ENCODE data around the gene LBHD2. TPM values are rescaled to one million over a fixed set of nuclear protein-coding genes. Genes with fewer than 3 reads are reported as not detected.

The LBHD2 gene
- total RNA-seq, 1 donor from 2014 or later, result not detected

DNA sequence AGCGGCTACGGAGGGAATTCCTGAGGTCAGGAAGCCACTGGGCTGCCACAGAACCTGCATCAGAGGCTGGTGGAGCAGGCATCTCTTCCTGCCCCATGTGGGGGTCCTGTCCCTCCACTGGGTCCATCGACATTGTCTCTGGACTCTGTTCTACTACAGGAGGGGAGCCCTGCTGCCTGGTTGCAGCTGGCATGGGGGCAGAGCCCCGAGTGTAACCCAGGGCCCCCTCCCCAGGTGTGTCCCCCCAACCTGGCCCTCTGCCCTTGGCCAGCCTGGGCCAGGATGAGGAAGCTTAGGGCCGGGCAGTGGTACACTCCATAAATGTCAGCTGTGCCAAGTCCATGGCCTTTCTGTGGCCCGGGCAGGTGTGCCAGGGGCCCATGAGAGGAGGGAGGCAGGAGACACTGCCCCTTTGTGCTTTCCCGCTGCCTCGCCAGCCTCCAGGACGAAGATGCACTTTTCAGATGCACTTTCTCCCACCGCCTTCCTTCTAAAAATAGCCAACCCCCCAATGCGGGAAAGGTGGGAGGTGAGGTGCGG is 6.5 kb downstream of the LBHD2 start:
- no peak for DNase-seq (ENCODE audit: low read depth, low spot score)

DNA sequence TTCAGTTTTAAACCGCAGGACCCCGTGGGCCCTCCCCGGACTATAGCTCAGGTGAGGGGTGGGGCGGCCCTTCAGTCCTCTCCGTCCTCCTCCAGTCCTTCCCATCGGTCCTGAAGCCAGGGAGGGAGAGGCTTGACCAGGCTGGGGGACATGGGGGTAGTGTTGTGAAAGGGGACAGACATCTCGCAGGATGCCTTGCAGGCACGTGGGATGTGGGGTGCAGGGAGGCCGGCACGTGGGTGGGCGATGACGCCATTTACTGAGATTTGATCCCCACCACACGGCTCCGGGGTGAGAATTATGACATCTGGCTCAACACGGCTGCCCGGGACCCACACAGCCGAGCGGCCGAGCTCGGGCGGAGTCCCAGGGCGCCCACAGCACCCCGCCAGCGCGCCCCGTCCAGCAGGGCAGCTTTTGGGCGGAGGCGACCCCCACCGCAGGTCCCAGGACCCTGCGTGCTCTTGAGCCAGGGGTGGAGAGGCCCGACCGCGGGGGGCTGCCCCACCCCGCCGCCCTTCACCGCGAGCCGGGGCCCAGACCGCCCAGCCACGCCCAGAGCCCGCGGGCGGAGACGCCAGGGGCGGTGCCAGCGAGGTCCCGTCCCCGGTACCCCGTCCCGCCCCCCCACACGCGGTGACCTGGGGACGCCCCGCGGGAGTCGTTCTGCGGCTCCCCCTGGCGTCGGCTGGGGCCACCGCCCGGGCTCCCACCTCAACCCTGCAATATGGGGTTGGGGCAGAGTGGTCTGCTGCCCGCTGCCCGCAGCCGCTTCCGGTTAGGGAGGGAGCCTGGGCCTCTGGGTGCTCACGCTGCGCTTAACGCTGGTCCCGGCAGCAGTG is 7.3 kb downstream of the LBHD2 start:
- DNase-seq (ENCODE audit: low read depth, low spot score), result no peak

DNA sequence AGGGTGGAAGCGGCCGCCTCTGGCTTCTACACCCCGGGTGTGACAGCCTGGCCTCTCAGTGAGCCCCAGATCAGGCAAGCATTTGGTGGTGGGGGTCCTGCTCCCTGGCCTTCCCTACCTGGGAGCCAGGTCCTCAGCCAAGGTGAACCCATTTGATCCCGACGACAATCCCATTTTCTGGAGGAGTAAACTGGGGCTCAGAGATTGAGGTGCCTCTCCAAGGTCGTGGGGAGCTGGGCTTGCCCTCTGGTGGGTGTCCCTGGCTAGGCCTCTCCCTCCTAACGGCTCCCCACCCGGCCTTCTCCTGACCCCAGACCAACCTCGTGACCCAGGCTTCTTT is 7.8 kb downstream of the LBHD2 start:
- DNase-seq (ENCODE audit: low read depth, low spot score), result no peak

DNA sequence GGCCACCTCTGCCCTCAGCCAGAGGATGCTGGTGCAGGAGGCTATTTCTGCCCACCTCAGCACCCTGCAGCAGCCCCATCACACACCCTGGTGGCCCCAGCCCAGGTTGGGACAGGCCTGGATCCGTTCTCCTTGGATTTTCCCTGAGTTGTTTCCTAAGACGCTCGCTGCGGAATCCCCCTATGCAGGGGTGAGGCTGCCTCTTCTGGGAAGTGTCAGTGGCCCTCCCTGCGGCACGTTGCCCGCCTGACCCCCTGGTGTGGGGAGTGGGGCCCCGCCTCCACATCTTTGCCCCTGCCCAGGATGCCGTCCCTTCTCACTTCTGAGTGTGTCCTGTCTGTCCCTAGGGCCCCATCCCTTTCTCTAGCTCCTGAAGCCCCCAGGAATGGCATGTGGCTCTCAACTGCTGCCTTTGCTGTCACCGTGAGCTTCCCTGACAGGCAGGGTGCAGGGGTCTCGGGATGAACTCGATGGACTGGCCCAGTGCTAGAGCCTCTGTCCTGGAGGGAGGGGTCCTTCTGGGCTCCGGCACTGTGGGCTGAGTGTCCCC is 9.9 kb downstream of the LBHD2 start:
- no peak for DNase-seq (ENCODE audit: low read depth, low spot score)

DNA sequence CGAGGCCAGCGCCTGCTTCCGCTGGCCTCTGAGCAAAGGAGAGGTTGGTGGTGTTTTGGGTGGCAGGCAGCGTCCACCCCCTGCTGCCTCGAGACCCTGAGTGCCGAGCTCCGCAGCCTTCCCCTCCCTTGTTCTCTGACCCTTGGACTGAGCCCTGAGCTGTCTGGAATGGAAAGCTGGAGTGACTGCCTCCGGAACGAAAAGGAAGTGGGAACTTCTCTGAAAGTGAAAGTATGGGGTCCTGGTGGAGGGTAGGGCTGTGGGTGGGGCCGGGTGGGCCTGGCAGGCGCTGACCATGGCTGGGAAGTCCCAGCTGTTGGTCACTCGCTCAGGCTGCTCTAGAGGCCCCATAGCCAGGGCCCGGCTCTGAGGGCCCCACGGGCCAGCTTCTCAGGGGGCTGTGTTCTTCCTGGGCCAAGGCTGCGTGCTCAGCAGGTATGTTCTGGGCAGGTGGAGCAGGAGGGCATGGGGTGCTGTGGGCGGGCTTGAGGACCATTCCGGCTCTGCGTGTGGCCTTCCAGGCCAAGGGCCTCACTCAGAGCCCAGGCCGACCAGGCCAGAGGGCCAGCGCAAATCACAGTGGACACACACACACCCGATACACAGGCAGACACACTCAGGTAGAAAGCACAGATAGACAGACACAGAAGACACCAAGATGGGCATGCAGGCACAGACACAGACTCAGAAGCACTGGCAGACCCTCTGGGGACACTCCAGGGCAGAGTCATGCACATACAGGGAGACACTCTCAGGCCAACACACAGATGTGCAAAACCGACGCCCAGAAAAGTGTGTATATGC is 10.6 kb downstream of the LBHD2 start, which contains the start of gene EXOC3L4:
Gene EXOC3L4 (plus strand): TSS at position 320 of the 804 bp plus-strand sequence. CDS start 5,495 bp downstream, outside the sequence.
- DNase-seq (ENCODE audit: low read depth, low spot score), result no peak

DNA sequence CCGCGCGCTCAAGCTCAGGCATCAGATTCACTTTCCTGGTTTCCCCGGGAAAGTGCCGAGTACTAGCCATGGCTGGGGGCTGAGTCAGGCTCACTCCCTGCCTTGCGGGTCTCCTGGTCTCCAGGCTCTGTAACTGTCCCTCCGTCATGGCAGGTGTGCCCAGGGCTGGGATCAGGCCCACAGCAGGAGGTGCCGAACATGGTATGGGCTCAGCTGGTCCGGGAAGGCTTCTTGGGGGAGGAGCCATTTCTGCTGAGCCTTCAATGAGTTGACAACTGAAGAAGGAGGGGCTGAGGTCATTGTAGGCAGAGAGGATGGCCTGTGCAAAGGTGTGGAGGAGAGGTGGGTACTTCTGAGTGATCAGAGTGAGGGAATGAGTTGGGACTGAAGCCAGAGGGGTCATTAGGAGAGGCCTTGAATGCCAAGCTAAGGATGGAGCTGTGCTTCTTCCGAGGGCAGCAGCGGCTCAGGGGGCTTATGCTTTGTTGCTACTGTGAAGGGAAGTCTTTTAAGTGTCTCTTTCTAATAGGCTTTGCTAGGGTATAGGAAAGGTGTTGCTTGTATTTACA is 11.3 kb downstream of the LBHD2 start:
- DNase-seq (ENCODE audit: low read depth, low spot score), result no peak

DNA sequence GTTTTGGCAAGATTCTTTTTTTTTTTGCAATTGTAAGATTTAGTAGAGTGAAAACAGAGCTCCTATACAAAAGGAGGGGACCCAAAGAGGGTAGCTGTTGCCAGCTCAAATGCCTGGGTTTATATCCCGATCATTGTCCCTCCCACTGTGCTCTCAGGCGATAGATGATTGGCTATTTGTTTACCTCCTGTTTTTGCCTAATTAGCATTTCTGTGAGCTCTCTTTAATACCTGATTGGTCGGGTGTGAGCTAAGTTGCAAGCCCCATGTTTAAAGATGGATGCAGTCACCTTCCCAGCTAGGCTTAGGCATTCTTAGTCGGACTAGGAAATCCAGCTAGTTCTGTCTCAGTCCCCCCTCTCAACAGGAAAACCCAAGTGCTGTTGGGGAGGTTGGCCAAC is 12.4 kb downstream of the LBHD2 start:
- DNase-seq (ENCODE audit: low read depth, low spot score), result no peak

DNA sequence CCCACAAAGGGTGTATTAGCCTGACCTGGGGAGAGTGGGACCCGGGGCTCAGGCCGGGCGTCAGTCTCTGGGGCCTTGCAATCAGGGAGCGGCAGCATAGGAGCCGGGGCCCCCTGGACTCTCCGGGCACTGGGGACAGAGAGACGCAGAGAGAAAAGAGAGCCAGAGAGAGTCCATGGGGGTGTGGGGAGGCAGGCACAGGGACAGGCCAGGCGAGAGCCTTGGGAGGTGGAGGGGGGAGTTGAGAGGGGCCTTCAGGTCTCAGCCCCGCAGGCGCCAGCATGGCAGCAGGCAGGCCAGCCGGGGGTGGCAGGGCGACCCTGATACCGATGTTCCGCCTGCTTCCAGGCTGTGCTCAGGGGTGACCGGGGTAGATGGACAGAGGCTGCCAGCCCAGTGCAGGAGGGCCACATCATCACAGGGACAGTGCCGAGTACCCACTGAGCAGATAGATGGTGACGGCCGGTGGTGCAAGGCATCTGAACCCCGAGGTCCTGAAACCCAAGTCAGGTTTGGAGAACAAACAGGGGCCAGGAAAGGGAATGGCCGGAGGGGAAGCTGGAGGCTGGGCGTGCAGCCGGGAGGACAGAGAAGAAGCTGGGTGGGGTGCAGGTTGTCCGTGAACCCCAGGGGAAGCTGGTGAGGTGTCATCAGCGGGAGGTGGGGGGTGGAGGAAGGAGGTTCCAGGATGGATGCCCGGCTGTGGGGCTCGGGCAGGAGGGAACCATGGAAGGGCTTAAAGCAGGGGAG is 13.4 kb downstream of the LBHD2 start:
- no peak for DNase-seq (ENCODE audit: low read depth, low spot score)

DNA sequence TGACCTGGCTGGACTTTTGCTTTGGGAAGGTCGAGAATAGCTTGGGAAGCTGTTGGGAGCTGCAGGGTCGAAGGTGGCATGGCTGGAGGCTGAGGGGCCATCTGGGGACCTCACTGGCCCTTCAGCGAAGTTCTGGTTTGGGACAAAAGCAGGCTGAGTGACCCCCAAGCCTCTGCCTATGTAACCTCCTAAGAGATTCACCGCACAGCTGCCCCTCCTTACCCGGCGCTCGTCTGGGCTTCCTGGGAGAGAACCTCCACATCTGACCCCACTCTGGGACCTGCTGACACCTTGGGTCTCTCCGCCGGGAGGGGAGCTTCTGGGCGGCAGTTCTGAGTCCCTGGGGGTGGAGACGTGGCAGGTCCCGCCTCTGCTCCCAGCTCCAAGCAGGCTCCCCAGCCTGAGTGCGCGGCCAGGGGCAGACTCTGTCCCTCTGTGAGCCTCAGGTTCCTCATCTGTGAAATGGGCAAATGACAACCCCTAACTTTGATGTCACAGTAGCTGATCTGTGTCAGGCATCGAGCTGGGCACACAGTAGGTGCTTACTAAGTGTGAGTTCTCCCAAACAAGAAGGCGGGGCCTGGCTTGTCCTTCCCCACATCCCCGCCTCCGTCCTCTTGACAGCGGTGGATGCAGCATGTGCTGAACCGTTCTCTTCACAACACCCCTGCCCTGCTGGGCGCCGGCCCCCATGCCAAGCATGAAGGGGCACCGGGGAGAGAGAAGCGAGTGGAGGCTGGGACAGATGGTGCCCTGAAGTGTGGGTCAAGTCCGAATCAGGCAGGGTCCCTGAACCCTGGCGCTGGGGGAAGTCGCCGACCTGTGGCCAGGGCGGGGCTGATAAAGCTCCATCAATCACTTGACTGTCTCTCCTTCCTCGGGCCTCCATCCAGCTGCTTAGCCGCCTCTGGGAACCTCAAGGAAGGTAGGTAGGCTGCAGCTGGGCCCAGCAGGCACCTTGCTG is 14.3 kb downstream of the LBHD2 start:
- no peak for DNase-seq (ENCODE audit: low read depth, low spot score)

DNA sequence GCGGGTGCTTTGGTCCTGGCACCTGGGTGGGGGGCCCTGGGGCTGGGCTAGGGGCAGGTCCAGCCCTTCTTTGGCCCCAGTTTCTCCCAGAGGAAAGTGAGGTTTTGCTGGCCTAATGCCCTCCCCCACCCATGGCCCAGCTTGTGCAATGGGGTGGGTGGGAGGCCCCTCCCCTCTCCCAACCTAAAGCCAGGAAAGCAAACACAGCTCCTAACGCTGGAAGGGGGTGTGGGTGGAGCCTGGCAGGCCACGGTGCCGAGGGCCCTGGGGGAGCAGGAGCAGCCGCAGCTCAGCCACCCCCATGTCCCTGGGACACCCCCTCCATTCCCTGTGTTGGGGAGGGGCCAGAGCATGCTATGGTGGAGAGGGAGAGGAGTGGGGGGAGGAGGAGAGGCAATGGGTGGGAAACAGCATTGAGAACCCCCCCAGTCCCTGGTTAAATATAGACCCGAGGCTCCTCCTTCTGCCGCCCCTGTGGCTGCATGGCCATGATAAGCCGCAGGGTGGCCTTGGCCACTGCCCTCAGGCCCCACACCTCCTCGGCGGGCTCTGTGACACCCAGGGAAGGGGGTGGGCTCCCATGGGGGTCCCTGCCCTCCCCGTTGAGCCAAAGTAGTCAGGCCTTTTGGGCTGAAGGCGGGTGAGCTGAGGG is 15.2 kb downstream of the LBHD2 start:
- DNase-seq (ENCODE audit: low read depth, low spot score), result no peak

DNA sequence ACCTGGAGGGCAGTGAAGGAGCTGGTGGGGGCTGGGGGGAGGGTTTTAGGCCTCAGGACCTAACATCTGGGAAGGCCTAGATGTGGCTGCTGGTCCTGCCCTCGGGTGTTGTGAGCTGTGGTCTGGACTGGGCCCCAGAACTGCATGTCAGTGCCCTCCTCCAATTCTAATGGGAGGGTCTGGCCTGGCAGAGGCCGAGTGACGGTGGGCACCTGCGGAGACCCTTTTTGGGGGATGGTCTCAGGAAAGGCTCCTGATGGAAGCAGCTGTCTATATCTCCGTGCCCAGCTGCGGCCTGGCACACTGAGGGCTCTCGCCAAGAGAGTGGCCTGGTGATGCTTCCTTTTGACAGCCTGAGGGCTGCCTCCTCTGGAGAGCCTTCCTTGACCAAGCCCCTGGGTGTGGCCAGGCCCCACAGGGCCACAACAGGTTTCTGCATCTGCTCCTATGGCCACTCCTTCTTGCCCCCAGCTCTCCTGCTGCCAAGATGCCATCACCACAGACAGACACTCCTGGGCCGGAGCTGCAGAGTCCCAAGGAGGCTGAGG is 15.8 kb downstream of the LBHD2 start:
- DNase-seq (ENCODE audit: low read depth, low spot score), result no peak

DNA sequence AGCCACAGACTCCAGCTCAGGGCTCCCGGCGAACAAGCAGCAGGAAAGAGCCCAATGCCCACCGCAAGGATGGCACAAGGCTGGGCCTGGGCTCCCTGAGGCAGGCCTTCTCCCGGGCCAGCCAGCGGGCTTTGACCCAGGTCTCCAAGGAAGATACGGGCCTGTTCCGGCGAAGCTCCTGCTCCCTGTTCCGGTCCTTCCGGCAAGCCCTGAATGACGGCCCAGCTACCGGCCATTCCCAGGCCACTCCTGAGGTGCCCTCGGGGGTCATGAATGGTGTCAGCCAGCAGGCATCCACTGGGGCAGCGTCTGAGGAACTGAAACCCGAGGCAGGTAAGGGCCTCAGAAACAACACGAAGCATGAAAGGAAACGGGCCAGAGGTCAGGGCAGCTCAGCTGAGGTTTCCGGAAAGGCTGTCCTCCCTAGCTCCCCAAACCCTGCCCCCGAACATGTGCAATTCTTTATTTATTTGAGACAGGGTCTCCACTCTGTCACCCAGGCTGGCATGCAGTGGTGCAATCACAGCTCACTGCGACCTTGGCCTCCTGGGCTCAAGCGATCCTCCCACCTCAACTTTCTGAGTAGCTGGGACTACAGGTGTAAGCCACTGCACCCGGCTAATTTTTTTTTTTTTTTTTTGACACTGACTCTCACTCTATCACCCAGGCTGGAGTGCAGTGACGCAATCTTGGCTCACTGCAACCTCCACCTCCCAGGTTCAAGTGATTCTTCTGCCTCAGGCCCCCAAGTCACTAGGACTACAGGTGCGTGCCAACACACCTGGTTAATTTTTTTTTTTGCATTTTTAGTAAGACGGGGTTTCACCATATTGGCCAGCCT is 16.5 kb downstream of the LBHD2 start:
- no peak for DNase-seq (ENCODE audit: low read depth, low spot score)

DNA sequence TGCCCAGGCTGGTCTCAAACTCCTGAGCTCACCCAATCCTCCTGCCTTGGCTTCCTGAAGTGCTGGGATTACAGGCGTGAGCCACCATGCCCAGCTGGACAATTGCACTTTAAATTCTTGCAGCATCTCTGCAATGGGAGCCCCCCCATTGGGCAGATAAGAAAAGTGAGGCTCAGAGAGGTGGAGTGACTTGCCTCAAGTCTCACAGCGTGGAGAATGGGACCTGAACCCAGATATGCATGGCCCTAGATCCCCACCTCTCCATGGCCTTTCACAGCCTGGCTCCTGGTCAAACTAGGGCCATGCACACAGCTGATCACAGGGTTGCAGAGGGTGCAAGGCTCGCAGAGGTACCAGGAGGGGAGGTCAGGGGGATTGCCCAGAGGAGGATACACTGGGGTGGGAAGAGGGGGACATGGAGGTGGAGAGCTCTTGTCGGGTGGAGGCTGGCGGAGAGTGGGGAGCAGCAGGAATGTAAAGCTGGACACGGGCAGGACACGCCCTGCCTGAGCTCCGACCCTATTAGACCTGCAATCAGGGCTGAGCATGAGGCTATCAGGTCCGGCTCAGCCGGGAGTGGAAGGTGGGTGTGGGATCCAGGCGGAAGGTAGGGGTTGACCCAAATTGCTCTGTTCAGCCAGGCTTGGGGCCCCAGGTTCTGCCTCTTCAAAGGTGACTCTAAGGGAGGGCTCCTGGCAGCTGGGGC is 17.4 kb downstream of the LBHD2 start:
- DNase-seq (ENCODE audit: low read depth, low spot score), result no peak

DNA sequence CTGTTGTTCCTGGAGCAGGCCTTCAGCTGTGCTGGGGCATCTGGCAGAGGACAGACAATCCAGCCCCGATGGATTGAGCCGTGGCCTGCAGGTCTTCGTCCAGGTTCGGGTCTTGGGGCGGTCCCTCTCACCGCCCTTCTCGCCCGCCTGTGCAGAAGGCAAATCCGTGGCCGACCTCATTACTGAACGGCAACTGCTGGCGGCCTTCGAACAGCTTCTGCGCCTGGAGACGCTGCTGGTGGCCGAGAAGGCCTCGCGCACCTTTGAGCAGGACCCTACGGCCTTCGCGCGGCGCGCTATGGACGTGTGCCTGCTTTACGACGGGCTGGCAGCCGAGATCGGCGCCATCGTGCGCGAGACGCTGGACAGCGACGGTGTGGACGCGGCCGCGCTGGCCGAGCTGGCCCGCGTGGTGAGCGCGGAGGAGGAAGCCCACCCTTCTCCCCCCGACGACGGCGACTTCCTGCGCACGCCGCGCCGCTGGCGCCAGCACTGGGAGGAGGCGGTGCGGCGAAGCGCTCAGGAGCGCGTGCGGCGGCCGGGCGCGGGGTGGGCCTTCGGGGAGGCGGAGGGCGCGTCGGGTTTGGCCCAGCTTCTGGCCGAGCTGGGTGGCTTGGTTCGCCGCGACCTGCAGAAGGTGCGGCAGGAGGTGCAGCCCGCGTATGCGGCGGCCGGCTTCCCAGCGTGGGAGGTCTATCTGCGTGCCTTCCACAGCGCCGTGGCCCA is 18.1 kb downstream of the LBHD2 start:
- no peak for DNase-seq (ENCODE audit: low read depth, low spot score)

DNA sequence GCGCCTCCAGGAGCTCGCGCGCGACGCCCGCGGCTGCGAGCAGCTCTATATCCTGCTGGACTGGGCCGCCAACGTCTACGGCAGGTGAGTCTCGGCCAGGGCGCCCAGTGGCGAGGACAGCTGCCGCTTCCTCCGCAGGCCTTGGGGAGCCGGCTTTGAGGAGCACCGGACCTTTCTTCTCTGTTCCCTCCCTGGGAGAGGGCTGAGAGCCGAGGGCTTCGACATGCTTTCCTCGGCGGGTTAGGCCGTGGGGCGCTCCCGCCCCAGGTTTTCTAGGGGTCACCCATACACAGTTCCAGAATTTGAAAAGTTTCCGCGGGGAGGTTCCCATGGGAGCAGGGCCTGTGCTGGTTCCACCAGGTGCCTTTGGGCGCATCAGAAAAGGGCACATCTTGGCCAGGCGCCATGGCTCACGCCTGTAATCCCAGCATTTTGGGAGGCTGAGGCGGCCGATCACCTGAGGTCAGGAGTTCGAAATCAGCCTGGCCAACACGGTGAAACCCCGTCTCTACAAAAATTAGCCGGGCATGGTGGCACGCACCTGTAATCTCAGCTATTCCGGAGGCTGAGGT is 18.8 kb downstream of the LBHD2 start:
- DNase-seq (ENCODE audit: low read depth, low spot score), result no peak

All from pulmonary artery endothelial cell (primary cell).